Measurements from ENCODE around the gene VWA8.
"Not testable (repeated sequence)": the region's sequence is repeated elsewhere in the genome, so short reads cannot be mapped to it uniquely, and the experiment has no call there.

The VWA8 gene

DNA sequence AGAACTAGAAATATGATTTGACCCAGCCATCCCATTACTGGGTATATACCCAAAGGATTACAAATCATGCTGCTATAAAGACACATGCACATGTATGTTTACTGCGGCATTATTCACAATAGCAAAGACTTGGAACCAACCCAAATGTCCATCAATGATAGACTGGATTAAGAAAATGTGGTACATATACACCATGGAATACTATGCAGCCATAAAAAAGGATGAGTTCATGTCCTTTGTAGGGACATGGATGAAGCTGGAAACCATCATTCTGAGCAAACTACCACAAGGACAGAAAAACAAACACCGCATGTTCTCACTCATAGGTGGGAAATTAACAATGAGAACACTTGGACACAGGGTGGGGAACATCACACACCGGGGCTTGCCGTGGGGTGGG, 38.0 kb downstream of the VWA8 start:
- not testable (repeated sequence) for DNase-seq (ENCODE audit: low spot score)

DNA sequence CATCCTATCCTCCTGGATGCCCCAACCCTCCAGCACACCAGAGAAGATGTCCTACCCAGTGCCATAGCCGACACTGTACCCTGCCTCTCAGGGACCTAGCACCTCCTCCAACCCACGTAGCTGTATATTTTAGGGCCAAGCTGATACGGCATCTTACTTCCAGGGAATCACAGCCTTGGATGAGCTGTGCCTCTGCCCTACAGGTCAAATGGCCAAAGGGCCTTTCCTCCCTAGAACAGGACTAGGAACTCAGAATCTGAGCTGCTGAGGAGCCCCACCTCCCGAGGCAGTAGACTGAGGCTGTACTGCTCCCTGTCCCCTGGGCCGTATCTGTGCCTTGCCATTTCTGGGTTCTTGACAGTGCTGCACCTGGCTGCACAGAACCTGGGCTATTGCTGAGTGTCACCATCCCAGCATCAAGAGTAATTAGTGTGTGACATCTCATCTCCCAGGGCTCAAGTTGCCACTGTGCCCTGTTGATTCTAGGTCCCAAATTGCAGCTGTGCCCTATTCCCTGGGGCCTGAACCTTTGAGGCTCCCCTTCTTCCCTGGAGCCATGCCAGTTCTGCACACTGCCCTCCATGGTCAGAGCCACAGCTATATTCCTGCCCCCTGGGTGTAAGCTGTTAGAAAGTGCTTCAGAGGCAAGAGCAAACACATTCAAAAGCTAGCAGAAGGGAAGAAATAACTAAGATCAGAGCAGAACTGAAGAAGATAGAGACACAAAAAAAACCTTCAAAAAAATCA, 41.0 kb downstream of the VWA8 start:
- DNase-seq (ENCODE audit: low spot score), result no peak

DNA sequence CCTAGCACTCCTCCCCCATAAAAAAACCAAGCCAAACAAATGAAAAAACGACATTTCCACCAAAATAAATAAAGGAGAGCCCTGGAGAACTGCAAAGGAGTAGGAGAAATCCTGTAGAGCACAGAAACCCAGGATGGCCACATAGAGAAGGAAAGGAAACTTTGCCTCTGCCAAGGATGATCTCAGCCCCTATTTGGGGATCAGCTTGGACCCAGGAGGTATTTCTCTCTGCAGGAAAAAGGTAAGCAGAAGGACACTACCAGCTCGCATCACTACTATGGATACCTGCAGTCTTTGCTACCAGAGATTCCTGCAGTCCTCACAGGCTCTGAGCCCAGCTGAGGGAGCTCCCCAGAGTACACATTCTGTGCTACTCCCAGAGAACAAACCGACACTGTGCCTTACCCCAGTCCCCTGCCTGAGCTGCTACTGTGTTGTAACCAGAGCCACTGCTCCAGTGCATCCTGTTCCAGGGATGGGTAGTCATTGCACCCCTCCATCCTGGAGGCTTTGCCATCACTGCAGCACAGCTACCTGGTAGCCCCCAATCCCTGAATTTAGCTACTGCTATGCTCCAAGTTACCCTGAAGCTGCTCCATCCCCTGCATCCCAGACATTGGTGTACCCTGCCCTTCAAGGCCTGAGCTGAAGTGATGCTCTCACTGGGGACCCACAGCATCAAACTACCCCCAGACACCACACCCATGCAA, 41.7 kb downstream of the VWA8 start:
- DNase-seq (ENCODE audit: low spot score), result no peak

DNA sequence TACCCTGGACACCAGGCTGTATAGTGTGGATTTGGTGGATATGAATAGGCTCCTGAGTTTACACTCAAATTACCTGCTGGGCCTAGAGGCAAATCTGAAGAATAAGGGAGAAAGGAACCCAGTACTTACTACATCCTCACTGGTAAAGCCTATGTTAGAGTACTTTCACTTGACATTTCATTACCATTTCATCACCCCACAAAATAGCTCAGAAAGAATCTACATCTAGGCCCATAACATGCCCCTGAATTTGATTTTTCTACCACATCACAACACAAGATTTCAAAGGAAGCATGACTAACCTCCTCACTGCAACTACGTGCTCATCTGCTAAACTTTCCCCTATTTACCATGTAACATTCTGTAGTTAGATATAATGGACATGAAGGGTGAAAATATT, 43.3 kb downstream of the VWA8 start:
- DNase-seq (ENCODE audit: low spot score), result peak; percentile 38

DNA sequence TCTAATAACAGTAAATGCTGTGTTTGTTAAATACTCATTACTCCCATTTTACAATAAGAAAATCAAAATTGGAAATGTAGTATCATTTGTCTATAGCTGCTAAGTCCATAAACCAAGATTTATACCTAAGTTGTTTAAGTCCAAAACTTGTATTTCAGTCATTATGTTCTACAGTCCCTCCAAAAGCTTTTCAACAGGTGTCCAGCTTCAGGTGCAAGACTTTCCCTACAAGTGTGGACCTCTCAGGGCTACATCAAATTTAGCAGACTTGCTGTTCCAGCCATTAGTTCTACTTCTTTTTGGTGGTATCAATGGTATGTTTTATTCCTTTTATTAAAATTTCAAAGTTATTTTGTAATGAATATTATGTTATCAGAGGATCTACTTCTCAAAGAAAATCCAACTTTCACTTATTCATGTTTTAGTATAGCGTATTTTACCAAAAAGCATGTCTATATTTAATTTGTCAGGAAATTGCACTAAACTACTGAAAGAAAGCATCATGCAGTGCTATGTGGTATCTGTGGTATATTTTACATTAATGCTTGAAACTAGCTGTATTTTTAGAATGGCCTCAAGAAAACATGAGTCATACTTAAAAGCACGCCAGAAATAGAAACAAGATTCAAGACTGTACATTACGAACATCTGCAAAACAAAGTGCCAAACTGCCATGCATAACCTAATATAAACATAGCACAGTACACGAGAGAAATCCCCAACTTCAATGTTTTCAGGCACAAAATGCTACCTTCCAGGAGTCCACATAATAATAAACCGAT, 44.5 kb downstream of the VWA8 start:
- peak; percentile 50 for DNase-seq (ENCODE audit: low spot score)

DNA sequence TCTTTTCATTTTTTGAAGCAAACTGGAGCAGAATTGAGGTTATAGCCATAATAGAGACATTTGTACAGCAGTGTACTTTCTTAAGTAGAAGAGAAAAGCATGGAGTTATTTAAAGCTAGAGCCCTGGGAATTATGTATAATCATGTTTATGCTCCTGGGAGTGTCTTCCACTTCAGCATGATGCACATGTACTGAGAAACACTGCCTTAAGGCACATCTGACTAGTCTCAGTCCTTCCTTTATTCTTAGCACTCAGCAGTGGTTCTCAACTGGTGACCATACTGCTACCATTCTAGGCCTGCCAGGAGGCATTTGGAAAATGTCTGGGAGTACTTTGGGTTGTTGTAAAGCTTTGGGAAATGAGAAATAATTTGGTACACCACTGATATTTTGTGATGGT, 45.8 kb downstream of the VWA8 start:
- no peak for DNase-seq (ENCODE audit: low spot score)

DNA sequence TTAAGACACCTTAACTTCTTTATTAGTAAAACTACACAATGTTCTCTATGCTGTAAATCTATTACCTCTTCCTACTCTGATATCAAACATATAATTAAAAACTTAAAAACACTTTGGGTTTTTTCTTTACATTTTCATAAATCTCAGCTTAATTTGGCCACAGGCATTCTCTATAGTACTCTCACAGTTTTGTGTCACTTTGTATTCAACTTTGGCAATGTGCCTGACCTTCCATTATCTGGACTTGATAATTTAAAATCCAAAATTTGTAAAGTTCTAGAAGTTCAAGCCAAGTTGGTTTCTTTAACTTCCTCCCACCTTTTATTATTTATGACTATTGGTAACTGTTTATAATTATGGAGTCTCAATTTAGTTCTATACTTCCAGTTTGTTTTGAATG, 46.4 kb downstream of the VWA8 start:
- DNase-seq (ENCODE audit: low spot score), result no peak

DNA sequence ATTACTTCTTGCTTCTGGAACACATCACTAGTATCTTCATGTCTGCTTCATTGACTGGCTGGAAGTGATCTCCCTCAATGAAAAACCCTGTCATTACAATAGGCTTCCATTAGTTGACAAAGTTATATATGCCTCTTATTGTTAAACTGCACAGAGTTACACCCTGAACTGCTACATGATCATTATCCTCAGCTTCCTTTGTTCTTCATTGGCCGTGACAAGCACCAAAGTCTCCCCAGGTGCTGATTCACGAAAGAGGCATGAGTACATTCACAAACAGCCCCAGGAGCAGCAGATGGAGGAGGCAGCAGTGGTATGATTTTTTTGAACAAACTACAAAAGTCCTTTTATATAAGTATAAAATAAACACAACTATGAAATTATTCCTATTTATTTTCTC, 51.4 kb downstream of the VWA8 start:
- DNase-seq (ENCODE audit: low spot score), result no peak

DNA sequence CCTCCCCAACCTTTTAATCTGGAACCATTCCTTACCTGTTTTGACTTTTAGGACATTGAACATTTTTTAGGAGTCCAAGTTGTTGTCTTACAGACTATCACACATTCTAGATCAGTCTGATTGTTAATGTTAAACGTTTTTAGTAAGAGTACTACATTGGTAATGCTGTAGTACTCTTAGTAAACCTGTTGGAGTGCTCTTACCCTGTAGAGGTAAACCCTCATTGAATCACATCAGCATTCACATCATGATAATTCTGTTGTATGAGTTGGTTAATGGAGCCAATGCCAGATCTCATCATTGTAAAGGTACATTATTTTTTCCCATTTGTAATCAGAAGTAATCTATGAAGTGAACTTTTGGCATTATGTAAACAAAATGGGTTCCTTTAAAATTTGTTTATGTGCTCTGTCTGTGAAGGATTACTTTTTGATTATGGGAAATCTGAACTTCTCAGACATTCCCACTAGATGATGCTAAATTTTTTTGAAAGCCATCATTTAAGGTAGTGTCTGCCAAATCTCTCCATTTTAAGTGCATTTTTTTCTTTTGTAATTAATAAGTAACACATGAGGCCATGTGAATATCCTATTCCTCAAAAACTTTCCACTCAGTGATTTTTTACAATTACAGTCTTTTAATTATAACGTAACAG, 55.2 kb downstream of the VWA8 start:
- peak; percentile 44 for DNase-seq (ENCODE audit: low spot score)

DNA sequence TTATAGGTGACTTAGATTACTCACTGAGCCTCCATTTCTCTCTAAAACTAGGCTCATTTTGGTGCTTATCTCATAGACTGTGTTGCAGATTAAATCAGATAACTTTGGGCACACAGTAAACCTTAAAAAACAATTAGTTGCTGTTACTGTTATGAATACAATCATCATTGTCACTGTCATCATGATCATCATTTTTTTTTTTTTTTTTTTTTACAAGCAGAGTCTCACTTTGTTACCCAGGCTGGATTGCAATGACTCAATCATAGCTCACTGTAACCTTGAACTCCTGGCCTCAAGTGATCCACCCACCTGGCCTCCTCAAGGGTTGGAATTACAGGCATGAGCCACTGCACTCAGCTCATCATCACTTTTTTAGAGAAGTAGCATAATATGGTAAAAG, 60.0 kb downstream of the VWA8 start:
- no peak for DNase-seq (ENCODE audit: low spot score)

DNA sequence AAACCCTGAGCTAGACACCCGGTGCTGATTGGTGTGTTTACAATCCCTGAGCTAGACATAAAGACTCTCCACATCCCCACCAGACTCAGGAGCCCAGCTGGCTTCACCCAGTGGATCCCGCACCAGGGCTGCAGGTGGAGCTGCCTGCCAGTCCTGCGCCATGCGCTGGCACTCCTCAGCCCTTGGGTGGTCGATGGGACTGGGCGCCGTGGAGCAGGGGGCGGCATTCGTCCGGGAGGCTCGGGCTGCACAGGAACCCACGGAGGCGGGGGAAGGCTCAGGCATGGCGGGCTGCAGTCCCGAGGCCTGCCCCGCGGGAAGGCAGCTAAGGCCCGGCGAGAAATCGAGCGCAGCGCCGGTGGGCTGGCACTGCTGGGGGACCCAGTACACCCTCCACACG, 62.5 kb downstream of the VWA8 start:
- DNase-seq (ENCODE audit: low spot score), result not testable (repeated sequence)

DNA sequence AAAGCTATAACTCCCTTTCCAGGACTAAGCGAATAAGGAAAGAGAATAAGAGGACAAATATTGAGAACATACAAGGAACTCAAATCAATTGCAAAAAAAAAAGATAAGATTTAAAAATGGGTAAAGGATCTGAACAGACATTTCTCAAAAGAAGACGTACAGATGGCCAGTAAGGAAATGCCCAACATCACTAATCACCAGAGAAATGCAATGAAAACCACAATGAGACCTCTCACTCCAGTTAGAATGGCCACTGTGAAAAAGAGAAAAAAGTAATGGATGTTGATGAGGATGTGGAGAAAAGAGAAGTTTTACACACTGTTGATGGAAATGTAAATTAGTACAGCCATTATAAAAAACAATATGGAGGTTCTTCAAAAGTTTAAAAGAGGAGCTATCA, 63.8 kb downstream of the VWA8 start:
- no peak for DNase-seq (ENCODE audit: low spot score)

DNA sequence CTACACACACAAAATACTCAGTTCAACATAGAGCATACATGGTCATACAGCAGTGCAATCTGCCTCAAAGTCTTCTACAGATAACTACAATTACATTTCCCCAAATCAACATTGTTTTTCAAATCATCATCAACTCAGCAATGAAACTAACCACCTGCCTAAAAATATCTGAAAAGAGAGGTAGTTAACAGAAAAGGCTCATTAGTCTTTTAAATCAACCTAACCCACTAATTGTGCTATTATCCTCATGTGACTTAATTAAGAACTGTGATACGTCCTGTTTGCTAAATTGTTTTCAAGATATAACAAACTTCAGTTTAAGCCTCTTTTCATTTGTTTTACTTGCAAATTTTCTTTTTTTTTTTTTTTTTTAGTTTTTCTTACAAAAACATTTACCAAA, 65.4 kb downstream of the VWA8 start:
- DNase-seq (ENCODE audit: low spot score), result no peak

DNA sequence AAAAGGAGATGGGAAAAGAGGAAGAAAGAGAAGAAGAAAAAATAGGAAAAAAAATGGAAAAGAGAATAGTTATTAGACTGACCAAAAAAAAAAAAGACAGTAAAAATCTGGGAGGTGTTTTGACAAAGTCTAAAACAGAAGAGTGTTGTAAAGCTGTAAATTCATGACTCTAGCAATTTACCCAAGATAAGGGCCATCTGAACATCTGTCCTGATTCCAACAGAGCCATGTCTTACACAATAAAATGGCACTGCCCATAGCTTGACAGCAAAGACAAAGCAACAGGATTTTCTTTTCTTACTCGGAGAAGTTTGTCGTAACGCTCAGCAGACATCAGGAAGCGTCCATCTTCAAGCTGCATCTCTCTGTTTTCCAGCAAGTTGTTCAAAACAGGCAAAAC, 69.8 kb downstream of the VWA8 start:
- DNase-seq (ENCODE audit: low spot score), result no peak

DNA sequence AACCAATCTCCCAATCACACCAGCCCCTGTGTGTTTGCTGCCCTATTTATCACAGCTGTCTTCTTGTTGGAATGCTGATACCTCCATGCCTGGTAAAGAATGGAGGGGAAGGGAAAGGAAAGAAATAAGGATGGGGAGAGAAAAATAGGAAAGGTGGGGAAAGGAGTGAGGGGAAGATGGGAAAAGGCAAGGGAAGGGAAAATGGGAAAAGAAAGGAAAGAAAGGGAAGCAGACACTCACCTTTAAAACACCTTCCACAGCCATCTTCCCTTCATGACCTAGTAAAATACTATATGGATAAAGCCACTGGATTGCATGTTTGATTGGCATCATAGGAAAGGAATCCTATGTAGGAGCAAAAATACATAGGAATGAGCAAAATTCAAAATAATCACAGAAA, 77.8 kb downstream of the VWA8 start:
- DNase-seq (ENCODE audit: low spot score), result no peak

DNA sequence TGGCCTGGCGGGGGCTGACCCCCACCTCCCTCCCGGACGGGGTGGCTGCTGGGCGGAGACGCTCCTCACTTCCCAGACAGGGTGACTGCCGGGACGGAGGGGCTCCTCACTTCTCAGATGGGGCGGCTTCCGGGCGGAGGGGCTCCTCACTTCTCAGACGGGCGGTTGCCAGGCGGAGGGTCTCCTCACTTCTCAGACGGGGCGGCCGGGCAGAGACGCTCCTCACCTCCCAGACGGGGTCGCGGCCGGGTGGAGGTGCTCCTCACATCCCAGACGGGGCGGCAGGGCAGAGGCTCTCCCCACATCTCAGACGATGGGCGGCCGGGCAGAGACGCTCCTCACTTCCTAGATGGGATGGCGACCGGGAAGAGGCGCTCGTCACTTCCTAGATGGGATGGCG, 79.0 kb downstream of the VWA8 start:
- DNase-seq (ENCODE audit: low spot score), result not testable (repeated sequence)

DNA sequence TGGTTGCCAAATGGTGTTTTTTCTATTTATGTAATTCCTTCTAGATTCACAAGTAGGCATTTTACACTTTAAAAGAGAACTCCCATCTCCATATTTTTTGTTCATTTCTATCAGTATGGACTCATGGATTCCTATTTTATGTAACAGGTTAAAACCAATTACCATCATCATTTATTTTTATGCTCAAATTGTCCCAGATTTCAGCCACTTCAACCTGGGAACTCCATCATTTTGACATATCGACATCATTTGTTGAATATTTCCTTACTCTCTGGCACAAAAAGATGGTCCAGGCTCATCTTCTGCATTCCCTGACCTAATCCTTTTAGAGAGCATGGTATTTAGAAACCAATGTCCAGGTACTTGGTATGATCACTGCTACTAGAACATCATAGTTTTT, 79.9 kb downstream of the VWA8 start:
- no peak for DNase-seq (ENCODE audit: low spot score)

DNA sequence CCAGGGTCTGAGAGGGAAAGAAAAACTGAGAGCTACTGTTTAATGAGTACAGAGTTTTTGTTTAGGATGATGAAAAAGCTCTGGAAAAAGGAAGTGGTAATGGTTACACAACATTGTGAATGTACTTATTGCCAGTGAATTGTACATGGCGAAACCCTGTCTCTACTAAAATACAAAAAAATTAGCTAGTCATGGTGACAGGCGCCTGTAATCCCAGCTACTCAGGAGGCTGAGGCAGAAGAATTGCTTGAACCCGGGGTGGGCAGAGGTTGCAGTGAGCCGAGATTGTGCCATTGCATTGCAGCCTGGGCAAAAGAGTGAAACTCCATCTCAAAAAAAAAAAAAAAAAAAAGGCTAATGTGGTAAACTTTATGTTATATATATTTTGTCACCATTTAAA, 96.3 kb downstream of the VWA8 start:
- no peak for DNase-seq (ENCODE audit: low spot score)

DNA sequence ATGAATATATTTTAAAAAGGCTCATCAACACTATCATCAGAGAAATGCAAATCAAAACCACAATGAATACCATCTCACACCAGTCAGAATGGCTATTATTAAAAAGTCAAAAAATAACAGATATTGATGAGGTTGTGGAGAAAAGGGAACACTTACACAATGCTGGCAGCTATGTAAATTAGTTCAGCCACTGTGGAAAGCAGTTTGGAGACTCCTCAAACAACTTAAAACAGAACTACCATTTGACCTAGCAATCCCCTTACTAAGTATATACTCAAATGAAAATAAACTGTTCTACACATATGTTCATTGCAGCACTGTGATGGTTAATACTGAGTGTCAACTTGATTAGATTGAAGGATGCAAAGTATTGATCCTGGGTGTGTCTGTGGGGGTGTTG, 98.2 kb downstream of the VWA8 start:
- DNase-seq (ENCODE audit: low spot score), result not testable (repeated sequence)

DNA sequence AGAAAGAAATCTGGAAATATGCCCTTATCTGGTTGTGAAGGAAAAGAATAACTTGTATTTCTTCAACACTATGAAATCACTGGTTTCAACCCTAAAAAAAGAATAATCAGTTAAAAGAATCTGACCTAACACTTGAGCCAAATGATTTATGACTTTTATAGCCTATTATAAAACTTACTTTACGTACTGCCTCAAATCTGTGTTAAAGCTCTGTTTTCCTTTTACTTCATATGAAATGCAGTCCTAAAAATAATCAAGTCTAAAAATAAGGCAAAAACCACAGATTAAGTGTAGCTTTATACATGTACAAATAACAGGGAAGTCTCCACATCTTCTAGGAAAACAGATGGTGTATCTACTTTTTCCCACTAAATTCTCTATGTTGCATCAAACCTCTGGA, 101.3 kb downstream of the VWA8 start:
- no peak for DNase-seq (ENCODE audit: low spot score)

DNA sequence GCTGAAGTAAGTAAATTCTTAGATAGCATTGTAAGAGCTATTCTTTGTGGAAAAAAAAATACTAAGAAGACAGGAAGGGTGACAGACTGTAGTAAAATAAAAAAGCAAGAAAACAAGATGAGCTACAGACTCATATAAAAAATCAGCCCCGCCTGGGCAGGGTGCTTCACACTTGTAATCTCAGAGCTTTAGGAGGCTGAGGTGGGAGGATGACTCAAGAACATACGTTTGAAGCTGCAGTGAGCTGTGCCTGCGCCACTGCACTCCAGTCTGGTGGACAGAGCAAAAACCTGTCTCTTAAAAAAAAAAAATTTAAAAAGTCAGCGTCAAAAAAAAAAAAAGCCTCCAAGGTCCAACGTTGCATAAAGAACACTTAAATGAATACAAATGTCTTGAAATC, 102.1 kb downstream of the VWA8 start:
- DNase-seq (ENCODE audit: low spot score), result no peak

DNA sequence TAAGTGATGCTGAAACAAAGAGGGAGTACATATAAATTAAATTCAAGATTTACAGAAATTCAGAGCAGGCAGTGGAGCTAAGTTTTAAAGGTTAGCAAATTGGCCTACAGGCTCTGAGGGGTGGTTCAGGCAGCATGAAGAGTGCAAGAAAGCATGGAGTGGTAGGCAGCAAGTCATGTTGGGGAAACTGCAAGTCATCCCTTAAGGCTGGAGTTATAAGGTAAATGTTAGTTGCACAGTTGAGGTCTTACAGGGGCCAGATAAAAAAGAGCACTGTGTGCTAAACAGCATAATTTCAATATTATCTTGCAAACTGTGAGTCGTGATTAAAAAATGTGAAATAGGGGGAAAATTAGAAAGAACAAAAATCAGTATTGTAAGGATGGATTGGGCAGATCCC, 106.2 kb downstream of the VWA8 start:
- DNase-seq (ENCODE audit: low spot score), result no peak

DNA sequence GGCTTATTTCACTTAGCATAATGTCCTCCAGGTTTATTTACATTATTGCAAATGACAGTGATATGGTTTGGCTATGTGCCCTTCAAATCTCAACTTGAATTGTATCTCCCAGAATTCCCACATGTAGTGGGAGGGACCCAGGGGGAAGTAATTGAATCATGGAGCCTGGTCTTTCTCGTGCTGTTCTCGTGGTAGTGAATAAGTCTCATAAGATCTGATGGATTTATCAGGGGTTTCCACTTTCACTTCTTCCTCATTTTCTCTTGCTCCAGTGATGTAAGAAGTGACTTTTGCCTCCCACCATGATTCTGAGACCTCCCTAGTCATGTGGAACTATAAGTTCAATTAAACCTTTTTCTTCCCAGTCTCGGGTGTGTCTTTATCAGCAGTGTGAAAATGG, 109.6 kb downstream of the VWA8 start:
- DNase-seq (ENCODE audit: low spot score), result no peak
